Activated T-cell treated with anti-CD3 and anti-CD28 coated beads for 48 hours (primary cell): ENCODE data around the gene TLCD4.
"Not testable (repeated sequence)": the region's sequence is repeated elsewhere in the genome, so short reads cannot be mapped to it uniquely, and the experiment has no call there.

ENCODE experiments used
- DNase-seq: peaks from one replicate; pipeline ENCODE4 v3.0.0-alpha.2; 2020; ENCODE audit warnings: low read depth

The TLCD4 gene

GRCh38 chr1:95154096-95154495 is 36.9 kb downstream of the TLCD4 start:
- DNase-seq: no peak

- DNase-seq: not testable (repeated sequence)
These were observed 48.4 kb downstream of the TLCD4 start for GRCh38 chr1:95165569-95165968.
